Endometrial microvascular endothelial cells (primary cell): ENCODE results near the gene KCNK5. TPM values are rescaled to one million over a fixed set of nuclear protein-coding genes. Genes with fewer than 3 reads are reported as not detected.

Source experiments
- in situ Hi-C: cut with HindIII; loops from 2 replicates; pipeline ENCODE4 v1.10.0; 2017; ENCODE audit warnings: low sequenced_read_pairs, low pct_unique_long_range_greater_than_20kb; ENCODE audit errors: inconsistent ontology term
- total RNA-seq: library from RNA; depleted of rRNA; stranded (reverse); fragments of >200 nt; gene quantifications from one replicate; pipeline ENCODE4 v1.2.3, GENCODE V29; 2015; ENCODE audit errors: inconsistent ontology term

Gene KCNK5
- total RNA-seq, 1 donor from 2014 or later: not detected

GRCh38 chr6:39188571-39188970 lies 40.7 kb downstream of the KCNK5 start:
- in situ Hi-C loops: no loop called here

DNA sequence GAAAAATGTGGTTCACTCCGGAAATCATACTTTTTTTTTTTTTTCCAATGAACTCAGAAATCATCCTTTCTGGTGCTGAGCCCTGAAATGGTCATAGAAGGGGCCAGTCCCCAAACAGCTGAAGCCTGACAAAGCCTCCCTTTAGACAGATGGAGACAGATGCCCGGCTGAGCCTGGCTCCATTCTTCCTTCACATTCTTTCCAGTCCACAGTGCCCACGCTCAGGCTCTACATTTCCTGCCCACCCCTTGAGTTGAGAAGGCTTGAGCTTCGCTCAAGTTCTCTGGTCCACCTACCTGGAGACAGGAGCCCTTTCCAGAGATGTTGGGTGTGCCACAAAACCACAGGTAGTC lies 41.2 kb downstream of the KCNK5 start:
- in situ Hi-C loops: no loop called here

DNA sequence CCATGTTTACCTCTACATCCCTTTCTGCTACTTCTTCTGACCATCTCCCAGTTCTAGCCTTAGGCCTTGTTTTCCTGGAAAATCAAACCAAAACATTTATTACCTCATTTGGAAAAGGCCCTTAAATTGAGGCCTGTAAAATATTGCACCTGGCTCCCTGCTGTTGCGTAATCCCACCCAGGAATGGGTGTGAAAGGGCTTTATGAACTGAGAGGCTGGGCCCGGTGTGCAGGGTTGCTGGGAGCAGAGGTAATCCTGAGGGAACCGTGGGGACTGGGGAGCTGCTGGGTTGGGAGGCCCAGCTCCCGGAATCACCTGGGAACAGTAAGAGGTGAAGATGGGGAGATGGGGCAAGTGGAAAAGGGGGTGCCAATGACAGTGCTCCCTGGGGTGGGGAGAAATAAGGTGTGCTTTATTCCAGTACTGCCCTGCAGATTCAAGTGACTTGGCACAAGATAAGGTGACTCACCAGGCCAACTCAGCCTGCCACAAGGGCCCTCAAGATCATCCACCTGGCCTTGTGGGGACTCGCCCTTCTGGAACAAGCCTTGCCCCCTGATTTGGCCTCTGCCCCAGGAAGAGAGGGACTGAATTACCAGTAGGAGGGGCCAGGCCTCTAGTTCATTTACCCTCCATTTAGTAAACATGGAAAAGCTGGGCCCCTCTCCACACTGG lies 44.2 kb downstream of the KCNK5 start:
- in situ Hi-C loops: no loop called here

- in situ Hi-C loops: no loop called here
Observed at GRCh38 chr6:39182604-39183003, 46.7 kb downstream of the KCNK5 start.

- in situ Hi-C loops: no loop called here
Observed at GRCh38 chr6:39181826-39182225, 47.4 kb downstream of the KCNK5 start.

GRCh38 chr6:39181333-39181732 lies 47.9 kb downstream of the KCNK5 start:
- in situ Hi-C loops: no loop called here

GRCh38 chr6:39178804-39179203 lies 50.5 kb downstream of the KCNK5 start:
- in situ Hi-C loops: no loop called here

- in situ Hi-C loops: no loop called here
Observed at GRCh38 chr6:39178235-39178634, 51.0 kb downstream of the KCNK5 start.

DNA sequence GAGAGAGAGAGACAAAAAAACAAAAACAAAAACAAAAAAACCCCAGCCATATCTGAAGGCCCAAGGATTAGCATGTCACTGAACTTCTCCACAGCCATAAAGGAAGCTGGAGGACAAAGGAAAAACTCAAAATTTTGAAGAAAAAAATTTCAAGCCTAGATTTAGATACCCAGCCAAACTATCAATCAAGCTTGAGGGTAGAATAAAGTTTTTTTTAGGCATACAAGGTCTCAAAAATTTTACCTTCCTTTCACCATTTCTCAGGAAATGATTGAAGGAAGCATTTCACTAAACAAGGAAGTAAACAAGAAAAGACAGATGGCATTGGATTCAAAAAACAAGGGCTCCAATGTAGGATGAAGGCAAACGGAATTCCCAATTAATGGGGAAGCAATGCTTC lies 52.1 kb downstream of the KCNK5 start:
- in situ Hi-C loops: no loop called here

- in situ Hi-C loops: no loop called here
Observed at GRCh38 chr6:39173270-39173669, 56.0 kb downstream of the KCNK5 start.

DNA sequence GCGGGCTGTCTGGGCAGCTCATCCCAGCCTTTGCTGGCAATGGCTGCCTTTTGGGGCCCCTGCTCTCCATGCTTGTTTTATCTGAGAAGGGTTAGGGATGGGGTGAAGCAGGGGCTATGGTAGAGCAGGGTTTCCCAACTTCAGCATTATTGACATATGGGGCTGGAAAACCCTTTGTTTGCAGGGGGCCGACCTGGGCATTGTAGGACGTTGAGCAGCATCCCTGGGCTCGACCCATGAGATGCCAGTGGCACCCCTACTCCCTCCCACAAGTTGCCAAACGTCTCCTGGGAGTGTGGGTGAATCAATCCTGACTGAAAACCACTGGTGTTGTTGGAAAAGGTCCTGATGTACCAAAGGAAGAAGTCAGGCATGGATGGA lies 56.9 kb downstream of the KCNK5 start:
- in situ Hi-C loops: no loop called here

- in situ Hi-C loops: no loop called here
Observed at GRCh38 chr6:39171489-39172376, 57.5 kb downstream of the KCNK5 start.

DNA sequence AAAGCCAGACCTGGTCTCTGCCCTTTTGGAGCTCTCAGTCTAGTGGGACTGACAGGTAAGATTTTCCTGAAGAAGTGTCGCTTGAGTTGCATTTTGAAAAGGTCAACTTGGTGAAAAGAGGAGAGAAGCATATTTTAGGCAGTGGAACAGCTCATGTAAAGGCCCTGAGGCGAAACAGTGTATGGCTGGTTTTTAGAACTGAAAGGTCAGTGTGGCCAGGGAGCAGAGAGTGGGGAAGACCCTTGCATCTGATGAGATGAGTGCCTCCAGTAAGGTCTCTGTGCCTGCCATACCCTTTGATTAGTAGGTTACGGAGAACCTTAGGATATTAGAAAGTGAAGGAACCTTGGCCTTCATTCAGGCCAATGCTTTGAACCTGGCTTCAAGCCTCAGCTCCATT lies 58.4 kb downstream of the KCNK5 start:
- in situ Hi-C loops: no loop called here

- in situ Hi-C loops: no loop called here
Observed at GRCh38 chr6:39170389-39170788, 58.9 kb downstream of the KCNK5 start.

DNA sequence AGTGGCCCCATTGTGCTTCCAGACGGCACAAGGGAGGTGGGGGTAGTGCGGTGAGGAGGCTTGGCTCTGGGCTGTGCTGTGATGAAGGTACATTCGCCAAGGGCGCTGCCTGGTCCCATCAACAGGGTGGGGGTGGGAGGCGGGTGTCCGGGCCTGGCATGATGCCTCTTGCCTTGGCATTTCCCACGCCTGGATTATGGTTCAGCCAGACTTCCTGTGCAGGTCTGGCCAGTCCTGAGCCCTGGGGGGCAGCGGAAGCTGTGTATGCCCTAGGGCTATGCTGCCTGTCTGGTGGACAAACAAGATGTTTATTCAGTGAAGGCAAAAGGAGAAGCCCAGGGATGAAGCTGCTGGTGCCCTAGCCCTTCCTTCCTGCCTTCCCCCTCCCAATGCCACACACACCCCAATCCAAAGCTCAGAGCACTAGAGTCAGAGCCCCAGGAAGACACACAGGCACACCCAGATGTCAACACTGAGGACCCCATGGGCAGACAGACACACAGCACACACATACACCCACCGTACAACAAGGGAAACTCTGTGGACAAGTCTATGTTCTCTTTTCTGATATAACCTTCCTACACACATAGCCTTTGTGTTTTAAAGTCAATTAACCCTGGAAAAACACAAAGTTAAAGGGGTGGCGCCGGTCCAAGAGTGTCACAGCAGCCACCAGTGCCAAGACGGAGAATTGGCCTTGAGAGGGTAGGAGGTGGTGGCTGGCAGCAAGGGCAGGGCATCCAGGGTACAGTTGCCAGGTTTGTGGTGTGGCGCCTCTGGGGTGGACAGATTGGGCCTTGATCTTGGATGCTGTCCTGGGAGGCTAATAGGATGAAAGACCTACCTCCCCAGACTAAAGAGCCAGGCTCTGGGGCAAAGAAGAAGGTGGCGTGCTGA lies 59.6 kb downstream of the KCNK5 start:
- in situ Hi-C loops: no loop called here

GRCh38 chr6:39167866-39168625 lies 61.2 kb downstream of the KCNK5 start:
- in situ Hi-C loops: no loop called here

DNA sequence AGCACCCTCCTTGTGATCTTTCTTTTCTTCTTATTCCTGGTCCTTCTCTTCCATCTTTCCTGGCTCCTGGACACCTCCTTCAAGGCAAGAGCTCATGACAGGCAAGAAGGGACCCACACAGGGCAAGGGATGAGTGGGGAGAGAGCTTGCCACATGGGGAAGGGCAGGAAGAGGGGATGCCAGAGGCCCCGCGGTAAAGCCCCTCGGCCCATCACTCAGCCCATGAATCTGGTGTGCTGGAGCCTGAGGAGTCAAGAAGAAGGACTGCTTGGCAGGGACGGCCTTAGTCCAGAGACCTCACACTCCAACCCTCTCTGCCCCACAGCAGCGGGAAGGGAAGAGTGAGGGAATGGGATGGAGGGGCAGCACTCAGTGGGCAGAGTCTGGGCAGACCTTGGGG lies 62.0 kb downstream of the KCNK5 start:
- in situ Hi-C loops: no loop called here

DNA sequence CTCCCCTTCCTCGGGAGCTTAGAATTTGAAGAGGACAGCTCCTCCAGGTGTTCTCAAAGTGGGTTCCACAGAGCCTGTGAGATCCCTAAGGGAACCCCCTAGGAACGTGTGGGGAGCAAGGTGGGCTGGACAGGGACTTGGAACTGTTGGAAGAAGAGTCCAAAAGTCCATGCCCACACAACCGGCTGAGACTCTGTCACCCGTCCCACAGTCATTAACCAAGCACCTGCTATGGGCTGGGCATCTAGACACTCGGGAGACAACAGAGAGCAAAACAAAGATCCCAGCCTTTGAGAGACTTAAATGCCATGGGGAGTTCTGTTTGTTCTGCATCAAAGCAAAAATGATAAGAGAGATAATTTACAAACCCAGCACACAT lies 62.4 kb downstream of the KCNK5 start:
- in situ Hi-C loops: no loop called here
